ENCODE results near the gene CHPF2. TPM values are rescaled to one million over a fixed set of nuclear protein-coding genes. Genes with fewer than 3 reads are reported as not detected.

Gene CHPF2
- total and polyA plus RNA-seq, 2 experiments from 2014 or later, result 48.0 to 120 TPM

GRCh38 chr7:151265351-151265931 lies 33.2 kb downstream of the CHPF2 start:
- Histone ChIP-seq H2AFZ (no peak overlapping the region), H3K4me2 (ENCODE audit: unreplicated experiment) (no peak overlapping the region), H3F3A (ENCODE audit: insufficient read depth) (no peaks in the 10 kb centered on the region), H3K4me1 (ENCODE audit: insufficient read depth) (no peaks in the 10 kb centered on the region), H3K9me3 (ENCODE audit: low read depth) (no peaks in the 10 kb centered on the region), H3K79me2 (ENCODE audit: insufficient read depth) (no peaks in the 10 kb centered on the region), H3K9ac (no peak overlapping the region), H3K36me3 (ENCODE audit: low read depth) (no peaks in the 10 kb centered on the region), H3K27ac (no peak overlapping the region), H3K27me3 (replicated peaks; ENCODE audit: insufficient read depth) (peaks cover 13% of the 10 kb centered on the region), H3K9me2 (ENCODE audit: insufficient read depth) (no peaks in the 10 kb centered on the region), H3K4me3 (no peak overlapping the region), H4K20me1 (ENCODE audit: insufficient read depth) (no peaks in the 10 kb centered on the region)
- 66 to 73% methylated on average over 9 of the region's 9 CpGs for WGBS, 2 experiments (ENCODE audit: low coverage in 1 of 2, low lambda C conversion rate in 2 of 2, missing lambda C conversion rate in 2 of 2)
- in situ Hi-C loops (cut with MboI), result no loop called here
- DNase-seq, result no peak
- TF ChIP-seq EZH2 (IDR thresholded peaks at IDR 0.05; ENCODE audit: insufficient read depth, poor library complexity, severe bottlenecking) (no peak), EZH2phosphoT487 (IDR thresholded peaks at IDR 0.05; ENCODE audit: insufficient read depth, low read depth) (no peak)

DNA sequence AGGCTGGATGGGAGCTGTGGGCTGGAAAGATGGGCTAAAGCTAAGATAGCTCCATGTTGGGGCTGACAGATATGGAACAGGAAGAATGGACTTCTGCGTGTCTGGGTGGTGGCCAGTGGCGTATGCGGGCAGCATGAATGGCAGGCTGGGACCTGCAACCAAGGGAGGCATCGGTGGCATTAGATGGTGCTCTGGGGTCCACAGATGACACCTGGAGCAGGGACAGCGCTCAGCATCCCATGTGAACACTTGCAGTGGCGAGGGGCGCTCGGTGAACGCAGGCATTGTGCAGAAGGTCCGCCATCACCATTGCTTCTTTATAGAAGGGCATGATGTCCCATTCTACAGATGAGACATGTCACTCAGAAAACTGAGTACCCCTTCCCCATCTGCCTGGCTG lies 37.2 kb downstream of the CHPF2 start:
- Histone ChIP-seq H3K79me2 (ENCODE audit: insufficient read depth) (no peaks in the 10 kb centered on the region), H3K4me3 (no peak overlapping the region), H3K9me3 (ENCODE audit: low read depth) (no peaks in the 10 kb centered on the region), H3K9me2 (ENCODE audit: insufficient read depth) (no peaks in the 10 kb centered on the region), H3K4me2 (ENCODE audit: unreplicated experiment) (no peak overlapping the region), H3K27ac (no peak overlapping the region), H3K27me3 (replicated peaks; ENCODE audit: insufficient read depth) (no peaks in the 10 kb centered on the region; the same call in 1 of the 2 replicates), H2AFZ (no peak overlapping the region), H3K9ac (no peak overlapping the region), H4K20me1 (ENCODE audit: insufficient read depth) (no peaks in the 10 kb centered on the region), H3F3A (ENCODE audit: insufficient read depth) (0 out of 2 replicates have a peak, but pooled peaks cover 3% of the 10 kb centered on the region), H3K36me3 (ENCODE audit: low read depth) (no peaks in the 10 kb centered on the region), H3K4me1 (ENCODE audit: insufficient read depth) (no peaks in the 10 kb centered on the region)
- in situ Hi-C loops (cut with MboI), result no loop called here
- 89 to 90% methylated on average over 10 of the region's 10 CpGs for WGBS, 2 experiments (ENCODE audit: low coverage in 1 of 2, low lambda C conversion rate in 2 of 2, missing lambda C conversion rate in 2 of 2)
- TF ChIP-seq EZH2phosphoT487 (IDR thresholded peaks at IDR 0.05; ENCODE audit: insufficient read depth, low read depth) (no peak), EZH2 (IDR thresholded peaks at IDR 0.05; ENCODE audit: insufficient read depth, poor library complexity, severe bottlenecking) (no peak)
- DNase-seq, result no peak

GRCh38 chr7:151271699-151272355 lies 39.5 kb downstream of the CHPF2 start:
- Histone ChIP-seq H3F3A (ENCODE audit: insufficient read depth) (0 out of 2 replicates have a peak, but pooled peaks cover 3% of the 10 kb centered on the region), H3K4me3 (no peak overlapping the region), H3K36me3 (ENCODE audit: low read depth) (no peaks in the 10 kb centered on the region), H3K79me2 (ENCODE audit: insufficient read depth) (no peaks in the 10 kb centered on the region), H3K9me2 (ENCODE audit: insufficient read depth) (no peaks in the 10 kb centered on the region), H3K4me1 (ENCODE audit: insufficient read depth) (no peaks in the 10 kb centered on the region), H3K27ac (no peak overlapping the region), H3K9ac (no peak overlapping the region), H4K20me1 (ENCODE audit: insufficient read depth) (no peaks in the 10 kb centered on the region), H3K4me2 (ENCODE audit: unreplicated experiment) (no peak overlapping the region), H3K27me3 (replicated peaks; ENCODE audit: insufficient read depth) (no peaks in the 10 kb centered on the region), H3K9me3 (ENCODE audit: low read depth) (no peaks in the 10 kb centered on the region), H2AFZ (no peak overlapping the region)
- in situ Hi-C loops (cut with MboI), result no loop called here
- no peak for TF ChIP-seq EZH2phosphoT487 (IDR thresholded peaks at IDR 0.05; ENCODE audit: insufficient read depth, low read depth)
- WGBS, 2 experiments (ENCODE audit: low coverage in 1 of 2, low lambda C conversion rate in 2 of 2, missing lambda C conversion rate in 2 of 2), result 49% methylated on average over 7 of the region's 7 CpGs
- peak; percentile 53 for DNase-seq

- H3K4me3 ChIP-seq, result no peak overlapping the region
- TF ChIP-seq EZH2 (IDR thresholded peaks at IDR 0.05; ENCODE audit: insufficient read depth, poor library complexity, severe bottlenecking) (no peak), EZH2phosphoT487 (IDR thresholded peaks at IDR 0.05; ENCODE audit: insufficient read depth, low read depth) (no peak)
- no peaks in the 10 kb centered on the region for H3K4me1 ChIP-seq (ENCODE audit: insufficient read depth)
- H3F3A ChIP-seq (ENCODE audit: insufficient read depth), result 0 out of 2 replicates have a peak, but pooled peaks cover 3% of the 10 kb centered on the region
- no peak overlapping the region for H3K27ac ChIP-seq
- in situ Hi-C loops (cut with MboI), result no loop called here
- no peak overlapping the region for H3K4me2 ChIP-seq (ENCODE audit: unreplicated experiment)
- H4K20me1 ChIP-seq (ENCODE audit: insufficient read depth), result no peaks in the 10 kb centered on the region
- no peak overlapping the region for H3K9ac ChIP-seq
- H3K9me3 ChIP-seq (ENCODE audit: low read depth), result no peaks in the 10 kb centered on the region
- WGBS, 2 experiments (ENCODE audit: low coverage in 1 of 2, low lambda C conversion rate in 2 of 2, missing lambda C conversion rate in 2 of 2), result 24 to 38% methylated on average over 10 of the region's 10 CpGs
- no peak overlapping the region for H2AFZ ChIP-seq
- H3K79me2 ChIP-seq (ENCODE audit: insufficient read depth), result no peaks in the 10 kb centered on the region
- H3K9me2 ChIP-seq (ENCODE audit: insufficient read depth), result no peaks in the 10 kb centered on the region
- DNase-seq, result peak; percentile 55
- H3K27me3 ChIP-seq (replicated peaks; ENCODE audit: insufficient read depth), result no peaks in the 10 kb centered on the region
- no peaks in the 10 kb centered on the region for H3K36me3 ChIP-seq (ENCODE audit: low read depth)
These were observed 40.1 kb downstream of the CHPF2 start for GRCh38 chr7:151272405-151272804.
